Progenitor cell of endocrine pancreas (in vitro differentiated cells): ENCODE results near the gene DMAC2. TPM values are rescaled to one million over a fixed set of nuclear protein-coding genes. Genes with fewer than 3 reads are reported as not detected.
A peak's percentile ranks its signal among the peaks of the same experiment; 100 is the strongest.

Experiments
- DNase-seq: peaks from one replicate; pipeline ENCODE4 v3.0.0; 2021; ENCODE audit warnings: low spot score; ENCODE audit not compliant: unreplicated experiment
- H3K27ac Mint-ChIP-seq: 2 replicates; pipeline ENCODE4 v1.8.0; 2021; ENCODE audit warnings: mild to moderate bottlenecking, moderate library complexity, mixed read lengths
- H3K27me3 Mint-ChIP-seq: 2 replicates; pipeline ENCODE4 v1.8.0; 2021; ENCODE audit warnings: mixed read lengths
- H3K36me3 Mint-ChIP-seq: 2 replicates; pipeline ENCODE4 v1.8.0; 2022; ENCODE audit warnings: mixed read lengths; ENCODE audit not compliant: insufficient read depth
- H3K4me1 Mint-ChIP-seq: 2 replicates; pipeline ENCODE4 v1.8.0; 2021; ENCODE audit warnings: low read depth, mixed read lengths
- H3K4me3 Mint-ChIP-seq: 2 replicates; pipeline ENCODE4 v1.8.0; 2021; ENCODE audit warnings: low read depth, mild to moderate bottlenecking, moderate library complexity, mixed read lengths
- H3K9me3 Mint-ChIP-seq: 2 replicates; pipeline ENCODE4 v1.8.0; 2021; ENCODE audit warnings: low read depth, mixed read lengths
- CTCF ChIP-seq: fragments of 200-600 bp; sonication (generic); IDR thresholded peaks from one replicate; pipeline ENCODE4 v1.5.0; 2021; ENCODE audit warnings: antibody characterized with exemption, mild to moderate bottlenecking; ENCODE audit not compliant: unreplicated experiment
- total RNA-seq: library from RNA; stranded (reverse); gene quantifications from 2 replicates; pipeline ENCODE4 v1.2.1, GENCODE V29; 2021

Gene DMAC2
- total RNA-seq, 1 donor from 2014 or later = 54.1 TPM

- no peaks in the 10 kb centered on the region for H3K4me1 Mint-ChIP-seq
- no peak for DNase-seq
- H3K27ac Mint-ChIP-seq = no peak overlapping the region
- no peaks in the 10 kb centered on the region for H3K27me3 Mint-ChIP-seq
- no peak for TF ChIP-seq CTCF
- no peaks in the 10 kb centered on the region for H3K9me3 Mint-ChIP-seq
- no peak overlapping the region for H3K4me3 Mint-ChIP-seq
- peaks cover 11% of the 10 kb centered on the region for H3K36me3 Mint-ChIP-seq
Observed at GRCh38 chr19:41420101-41420880, 19.4 kb downstream of the DMAC2 start.

- H3K4me1 Mint-ChIP-seq = peaks cover 1% of the 10 kb centered on the region
- H3K9me3 Mint-ChIP-seq = no peaks in the 10 kb centered on the region
- H3K27me3 Mint-ChIP-seq = no peaks in the 10 kb centered on the region
- no peak for DNase-seq
- peaks cover 11% of the 10 kb centered on the region for H3K36me3 Mint-ChIP-seq
- no peak overlapping the region for H3K4me3 Mint-ChIP-seq
- peak overlapping the region; percentile 80 for H3K27ac Mint-ChIP-seq
- no peak for TF ChIP-seq CTCF
Observed at GRCh38 chr19:41416194-41416674, 23.5 kb downstream of the DMAC2 start.

GRCh38 chr19:41415154-41415571 is 24.5 kb downstream of the DMAC2 start:
- no peak for DNase-seq
- no peaks in the 10 kb centered on the region for H3K27me3 Mint-ChIP-seq
- H3K36me3 Mint-ChIP-seq = peaks cover 11% of the 10 kb centered on the region
- H3K4me1 Mint-ChIP-seq = peaks cover 1% of the 10 kb centered on the region
- no peaks in the 10 kb centered on the region for H3K9me3 Mint-ChIP-seq
- H3K27ac Mint-ChIP-seq = no peak overlapping the region
- no peak for TF ChIP-seq CTCF
- H3K4me3 Mint-ChIP-seq = no peak overlapping the region

- TF ChIP-seq CTCF = no peak
- DNase-seq = no peak
- H3K27me3 Mint-ChIP-seq = no peaks in the 10 kb centered on the region
- H3K4me3 Mint-ChIP-seq = no peak overlapping the region
- peak overlapping the region; percentile 47 for H3K27ac Mint-ChIP-seq
- peaks cover 11% of the 10 kb centered on the region for H3K36me3 Mint-ChIP-seq
- H3K4me1 Mint-ChIP-seq = peaks cover 5% of the 10 kb centered on the region
- H3K9me3 Mint-ChIP-seq = no peaks in the 10 kb centered on the region
Observed at GRCh38 chr19:41414461-41414860, 25.3 kb downstream of the DMAC2 start.

GRCh38 chr19:41413947-41414346 is 25.8 kb downstream of the DMAC2 start:
- H3K36me3 Mint-ChIP-seq = peaks cover 8% of the 10 kb centered on the region
- DNase-seq = no peak
- no peak overlapping the region for H3K27ac Mint-ChIP-seq
- no peak overlapping the region for H3K4me3 Mint-ChIP-seq
- H3K9me3 Mint-ChIP-seq = no peaks in the 10 kb centered on the region
- no peak for TF ChIP-seq CTCF
- peaks cover 10% of the 10 kb centered on the region for H3K4me1 Mint-ChIP-seq
- no peaks in the 10 kb centered on the region for H3K27me3 Mint-ChIP-seq
